Measurements from ENCODE around the gene TUT4.

DNA sequence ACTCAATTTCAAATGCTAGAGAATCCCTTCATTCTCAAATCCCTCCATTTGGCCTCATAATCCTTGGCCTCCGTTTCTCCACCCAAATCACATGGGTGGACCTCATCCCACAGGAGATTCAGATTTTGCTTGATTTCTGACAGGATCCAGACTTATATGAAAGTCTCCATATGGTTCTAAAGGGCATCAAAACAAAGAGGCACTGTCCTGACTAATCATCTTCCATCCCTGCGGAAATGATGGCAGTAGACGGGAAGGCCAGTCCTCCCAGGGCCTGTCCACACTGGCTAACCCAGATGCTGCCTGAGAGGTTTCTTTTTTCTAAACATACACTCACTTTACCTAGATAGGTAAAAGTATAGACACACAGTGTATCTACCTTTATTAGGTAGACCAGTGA is 167.5 kb downstream of the TUT4 start:
- TF ChIP-seq CTCF (IDR thresholded peaks at IDR 0.05) (no peak), POLR2A (IDR thresholded peaks at IDR 0.05) (no peak)
